HG02678 (cell line): ENCODE measurements around the gene KIF5A.

Experiments
- ATAC-seq: cut with Tn5 transposase; IDR thresholded peaks from one replicate; pipeline ENCODE4 v1.9.1; 2021; ENCODE audit warnings: mild to moderate bottlenecking, moderate library complexity; ENCODE audit not compliant: unreplicated experiment

KIF5A gene

DNA sequence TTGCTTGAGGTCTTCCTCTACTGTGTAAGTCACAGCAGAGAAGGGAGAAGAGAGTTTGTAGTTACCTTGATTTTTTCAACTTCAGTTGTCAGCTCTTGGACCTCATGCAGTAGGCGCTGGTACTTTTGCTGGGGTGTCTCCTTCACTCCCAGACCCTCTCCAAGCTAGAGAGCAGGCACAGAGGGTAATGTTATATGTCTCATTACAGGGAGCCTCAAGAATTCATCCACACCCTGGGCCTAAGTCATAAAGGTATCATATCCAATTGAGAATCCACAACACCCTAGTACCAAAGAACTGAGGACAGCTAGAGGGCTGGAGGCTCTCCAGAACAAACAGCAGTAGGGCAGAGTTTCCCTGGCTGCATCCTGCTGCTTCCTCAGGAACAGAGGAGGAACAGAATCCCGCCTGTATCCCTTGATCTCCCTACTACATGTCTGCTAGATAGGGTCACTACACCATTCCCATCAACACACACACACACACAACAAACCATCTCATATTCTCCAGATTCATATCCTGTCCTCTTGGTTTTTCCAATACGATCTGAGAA, 14.8 kb upstream of the KIF5A start:
- no peak for ATAC-seq

DNA sequence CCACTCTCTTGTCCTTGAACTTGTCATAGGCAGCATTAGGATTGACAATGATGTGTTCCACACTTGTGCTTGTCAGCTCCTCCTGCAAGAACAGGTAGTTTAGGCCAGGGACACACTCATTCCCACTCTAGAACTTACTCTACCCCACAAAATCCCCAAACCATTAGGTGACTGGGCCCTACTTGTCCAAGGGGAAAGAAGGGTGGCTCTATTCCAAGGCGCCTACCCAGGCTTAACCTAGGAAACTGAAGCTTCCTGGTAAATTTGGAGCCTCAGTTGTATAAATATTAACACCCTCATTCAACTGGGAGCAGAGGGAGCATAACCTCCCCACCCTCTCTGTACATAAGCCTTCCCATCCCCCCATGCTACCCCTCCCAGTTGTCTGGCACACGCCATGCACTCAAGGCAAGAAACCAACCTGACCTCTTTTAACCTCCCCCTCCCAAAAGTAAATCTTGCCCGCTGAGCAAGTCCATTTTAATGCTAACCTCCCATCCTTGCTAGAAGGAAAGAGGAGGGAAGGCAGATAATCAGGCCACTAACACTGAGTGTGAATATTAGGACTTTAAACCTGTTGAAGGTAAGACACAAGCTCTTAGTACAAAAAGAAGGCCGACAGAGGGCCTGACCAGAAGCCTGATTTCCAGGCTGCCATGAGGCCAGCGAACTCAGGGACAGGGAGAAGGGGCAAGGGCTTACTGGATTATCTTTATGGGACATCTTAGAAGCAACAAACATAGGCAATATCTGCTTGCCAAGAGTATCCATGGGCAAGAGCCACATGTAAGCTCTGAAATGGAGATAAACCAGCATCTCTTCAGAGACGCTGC, 13.9 kb upstream of the KIF5A start:
- ATAC-seq = no peak

DNA sequence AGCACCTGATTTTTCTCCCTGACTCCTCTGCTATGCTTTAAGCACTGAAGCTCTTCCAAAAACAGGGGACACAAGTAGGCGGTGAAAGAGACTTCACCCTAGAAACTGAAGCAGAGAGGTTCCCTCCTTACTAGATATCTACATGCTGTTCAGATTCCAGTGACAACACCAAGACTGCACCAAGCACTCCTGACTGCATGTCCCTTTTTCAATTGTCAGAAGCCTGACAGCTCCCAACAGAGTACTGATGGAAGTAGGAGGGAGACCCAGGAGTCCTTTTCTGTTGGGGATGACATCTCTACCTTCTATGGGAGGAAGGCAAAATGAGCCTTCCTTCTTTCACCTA, 13.3 kb upstream of the KIF5A start:
- no peak for ATAC-seq

DNA sequence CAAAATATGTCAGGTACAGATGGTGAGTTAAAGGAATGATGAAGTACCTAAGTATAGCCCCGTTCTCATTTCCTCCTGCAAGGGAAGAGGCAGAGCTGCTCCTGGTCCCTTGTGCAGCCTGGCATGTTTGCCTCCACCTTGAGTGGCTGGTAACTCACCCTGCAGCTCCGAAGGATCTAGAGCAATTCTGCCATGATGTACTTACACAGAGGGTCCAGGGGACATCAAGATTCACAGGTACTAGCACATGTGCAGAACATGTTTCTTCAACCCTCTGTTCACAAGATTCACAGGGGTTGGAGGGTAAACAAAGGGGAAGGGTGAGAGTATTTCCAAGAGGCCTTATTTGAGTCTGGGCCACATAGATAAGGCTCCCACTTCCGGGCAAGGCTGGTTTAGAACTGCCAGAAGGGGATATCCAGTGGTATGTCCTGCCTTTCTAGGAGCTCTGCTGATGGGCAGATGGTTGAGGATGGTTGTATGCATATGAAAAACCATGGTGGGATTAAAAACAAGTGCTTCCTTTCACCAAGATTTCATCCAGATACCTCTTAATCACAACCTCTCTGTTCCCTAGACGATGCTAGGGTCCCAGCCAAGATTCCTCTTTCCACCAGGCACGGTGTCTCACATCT, 10.6 kb upstream of the KIF5A start:
- ATAC-seq = no peak

DNA sequence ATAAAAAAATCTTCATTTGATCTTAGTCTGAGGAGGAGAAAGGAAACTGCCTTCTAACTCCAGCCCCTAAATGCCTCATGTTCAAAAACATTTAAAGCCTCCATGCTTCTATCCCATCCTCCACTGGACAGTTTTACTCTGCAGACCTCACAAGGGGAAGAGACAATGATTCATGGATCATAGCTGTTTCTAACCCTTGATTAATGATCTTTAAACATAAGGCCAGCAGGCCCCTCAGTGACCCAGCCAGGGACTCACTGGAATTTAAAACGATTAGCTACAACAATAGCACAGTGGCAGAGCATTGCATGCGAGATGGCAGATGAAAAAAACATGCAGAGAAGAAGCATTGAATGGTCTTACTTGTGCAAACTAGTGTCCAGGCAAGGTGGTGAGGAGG, 8.8 kb upstream of the KIF5A start:
- ATAC-seq = no peak

DNA sequence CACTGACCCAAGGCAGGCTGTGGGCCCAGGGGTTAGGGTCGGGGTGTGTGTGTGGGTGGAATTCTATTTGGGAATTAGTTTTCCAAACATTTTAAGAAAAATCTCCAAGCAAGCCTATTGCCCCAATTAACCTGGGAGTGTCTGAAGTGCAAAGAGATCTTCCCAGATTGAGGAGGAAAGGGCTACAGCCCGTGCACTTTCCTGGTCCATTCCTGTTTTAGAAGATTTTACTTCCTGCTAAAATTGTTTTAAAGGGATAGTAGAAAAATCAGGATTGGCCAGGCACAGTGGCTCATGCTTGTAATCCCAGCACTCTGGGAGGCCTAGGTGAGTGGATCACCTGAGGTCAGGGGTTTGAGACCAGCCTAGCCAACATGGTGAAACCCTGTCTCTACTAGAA, 8.1 kb upstream of the KIF5A start:
- no peak for ATAC-seq

DNA sequence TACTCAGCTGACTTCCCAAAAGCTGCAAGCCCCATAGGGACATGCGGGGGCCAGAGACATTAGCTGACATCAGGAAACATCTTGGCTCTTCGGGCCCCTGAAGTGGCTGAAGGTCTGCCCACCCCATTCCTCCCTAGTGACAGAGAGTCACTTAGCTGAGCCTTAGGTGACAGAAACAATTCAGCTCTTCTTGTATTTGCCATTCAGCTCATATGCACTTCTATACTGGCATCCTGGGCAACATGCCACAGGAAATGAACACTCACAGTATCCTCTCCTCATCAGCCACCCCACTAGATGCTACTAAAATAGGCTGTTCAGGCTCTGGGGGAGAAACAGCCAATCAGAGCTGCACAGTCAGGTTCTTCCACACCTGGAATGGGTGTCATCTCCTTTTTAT, 6.3 kb upstream of the KIF5A start:
- ATAC-seq = no peak

DNA sequence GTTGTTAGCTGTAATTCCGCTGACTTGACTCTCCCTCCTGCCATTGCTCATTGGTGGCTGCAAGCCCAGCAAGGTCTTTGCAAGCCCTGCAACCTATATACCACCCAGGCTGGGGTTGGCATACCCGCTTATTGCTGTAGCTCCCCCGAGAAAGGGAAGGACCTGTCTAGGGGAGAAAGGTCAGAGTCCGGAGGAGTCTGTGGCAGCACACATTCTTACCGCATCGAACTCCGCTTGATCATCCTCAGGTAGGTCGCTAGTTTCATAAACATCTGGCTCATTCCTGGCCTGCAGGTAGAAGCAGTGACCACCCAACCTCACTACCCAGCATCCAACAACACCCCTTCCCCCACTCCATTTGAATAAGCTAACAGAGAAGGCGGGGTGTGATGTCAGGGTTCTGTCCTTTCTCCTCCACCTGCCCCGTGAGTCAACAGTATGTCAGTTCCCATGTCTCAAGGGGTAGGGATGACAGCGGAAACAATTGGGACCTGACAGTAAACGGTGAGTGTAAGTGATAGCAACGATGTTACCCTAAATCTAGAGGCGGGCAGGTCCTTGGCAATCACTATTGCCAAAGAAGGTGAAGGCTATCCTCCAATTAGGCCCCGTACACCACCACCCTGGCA, 3.9 kb upstream of the KIF5A start:
- no peak for ATAC-seq

DNA sequence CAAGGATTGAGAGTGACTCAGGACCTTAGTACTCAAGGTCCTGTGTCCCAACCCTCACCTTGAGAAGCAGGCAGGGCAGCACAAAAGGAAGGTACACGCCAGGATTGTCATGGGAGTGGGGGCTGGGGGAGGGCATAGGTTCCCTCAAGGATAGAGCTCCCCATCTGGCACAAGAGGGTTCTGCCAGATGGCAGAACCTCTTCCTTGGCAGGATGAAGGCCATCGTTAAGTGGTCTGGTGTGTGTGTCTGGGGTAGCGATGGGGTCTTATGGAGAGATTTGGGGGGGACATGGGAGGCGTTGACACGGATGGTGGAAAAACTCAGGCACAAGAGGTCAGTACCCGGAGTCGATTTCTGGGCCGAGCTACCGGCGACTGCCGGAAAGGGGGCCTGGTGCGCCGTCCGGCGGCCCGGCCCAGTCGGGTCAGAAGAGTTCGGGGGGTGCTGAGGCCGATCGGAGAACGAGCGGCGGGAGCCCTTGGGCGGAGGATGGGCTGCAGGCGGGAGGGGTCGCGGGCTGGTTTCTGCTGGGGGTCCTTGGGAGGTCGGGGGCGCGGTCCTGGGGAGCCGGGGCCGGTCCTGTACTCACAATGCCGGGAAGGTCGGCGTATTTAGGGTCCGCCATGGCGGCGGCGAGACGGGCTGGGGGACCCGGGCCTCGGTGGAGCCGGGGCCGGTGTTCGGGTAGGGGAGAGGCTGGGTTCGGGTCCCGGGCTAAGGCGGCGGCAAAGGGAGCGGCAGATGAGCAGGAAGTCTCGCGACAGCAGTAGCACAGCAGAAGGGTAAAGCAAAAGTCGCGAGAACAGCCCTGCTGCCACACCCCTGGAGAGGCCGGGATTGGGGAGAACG, 3.2 kb upstream of the KIF5A start, which contains the start of gene DCTN2:
Gene DCTN2, minus strand, starts transcription at position 755 of the 850 bp plus-strand sequence. Its CDS starts 129 bp downstream, at position 626.
- peak; percentile 98 for ATAC-seq

DNA sequence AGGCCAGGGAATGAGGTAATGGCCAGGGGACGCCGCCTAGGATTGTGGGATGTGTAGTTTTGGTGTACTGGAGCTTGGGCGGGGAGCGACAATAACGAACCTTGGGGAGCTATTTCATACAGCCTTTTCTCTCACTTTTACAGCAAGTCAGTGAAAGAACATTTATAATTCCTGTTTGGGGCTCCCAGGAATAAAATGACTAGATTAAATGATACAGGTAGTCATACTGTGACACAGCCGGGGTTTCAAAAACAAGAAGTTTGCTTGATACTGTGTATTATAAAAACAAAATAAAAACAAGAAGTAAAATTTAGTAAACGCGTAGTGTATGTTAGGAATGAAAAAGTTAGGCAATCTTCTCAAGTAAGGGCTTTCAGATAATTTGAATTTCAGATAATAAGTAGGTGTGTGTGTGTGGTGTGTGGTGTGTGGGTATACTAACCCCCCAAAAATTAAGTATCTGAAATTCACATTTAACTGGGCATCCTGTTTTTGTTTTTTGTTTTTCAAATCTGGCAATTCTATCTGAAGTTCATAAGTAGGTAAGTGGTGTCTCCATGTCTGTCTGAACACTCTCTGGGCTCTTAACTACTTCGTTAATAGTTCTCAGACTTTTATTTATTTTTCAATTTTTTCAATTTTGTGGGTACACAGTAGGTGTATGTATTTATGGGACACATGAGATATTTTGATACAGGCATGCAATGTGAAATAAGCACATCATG, 2.4 kb upstream of the KIF5A start:
- no peak for ATAC-seq

DNA sequence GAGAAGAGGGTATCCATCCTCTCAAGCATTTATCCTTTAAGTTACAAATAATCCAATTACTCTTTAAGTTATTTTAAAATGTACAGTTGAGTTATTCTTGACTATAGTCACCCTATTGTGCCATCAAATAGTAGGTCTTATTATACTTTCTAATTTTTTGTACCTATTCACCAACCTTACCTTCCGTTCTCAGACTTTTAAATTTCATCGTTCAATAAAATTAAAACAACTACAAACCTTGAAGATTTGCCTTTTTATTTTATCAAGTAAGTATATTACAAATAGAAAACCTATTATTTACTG, 1.9 kb upstream of the KIF5A start:
- ATAC-seq = no peak

DNA sequence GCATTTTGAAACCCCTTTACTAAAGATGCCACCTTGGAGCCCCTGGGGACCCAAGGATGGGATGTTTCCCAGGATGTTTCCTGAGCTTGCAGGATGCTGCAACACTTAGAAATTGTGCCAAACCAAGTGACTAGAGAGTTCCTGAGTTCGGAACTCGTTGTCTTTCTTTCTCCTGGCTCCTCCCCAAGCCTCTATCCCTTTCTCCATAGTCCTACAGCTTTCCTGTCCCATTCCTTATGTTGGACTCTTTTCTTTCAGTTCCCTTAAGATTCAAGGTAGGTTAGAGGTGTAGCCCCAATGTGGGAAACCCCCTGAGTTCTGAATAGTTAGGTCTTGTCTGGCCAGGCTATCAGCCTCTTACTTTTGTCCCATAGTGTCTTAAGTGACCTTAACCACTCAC, 1.4 kb upstream of the KIF5A start:
- ATAC-seq = no peak

DNA sequence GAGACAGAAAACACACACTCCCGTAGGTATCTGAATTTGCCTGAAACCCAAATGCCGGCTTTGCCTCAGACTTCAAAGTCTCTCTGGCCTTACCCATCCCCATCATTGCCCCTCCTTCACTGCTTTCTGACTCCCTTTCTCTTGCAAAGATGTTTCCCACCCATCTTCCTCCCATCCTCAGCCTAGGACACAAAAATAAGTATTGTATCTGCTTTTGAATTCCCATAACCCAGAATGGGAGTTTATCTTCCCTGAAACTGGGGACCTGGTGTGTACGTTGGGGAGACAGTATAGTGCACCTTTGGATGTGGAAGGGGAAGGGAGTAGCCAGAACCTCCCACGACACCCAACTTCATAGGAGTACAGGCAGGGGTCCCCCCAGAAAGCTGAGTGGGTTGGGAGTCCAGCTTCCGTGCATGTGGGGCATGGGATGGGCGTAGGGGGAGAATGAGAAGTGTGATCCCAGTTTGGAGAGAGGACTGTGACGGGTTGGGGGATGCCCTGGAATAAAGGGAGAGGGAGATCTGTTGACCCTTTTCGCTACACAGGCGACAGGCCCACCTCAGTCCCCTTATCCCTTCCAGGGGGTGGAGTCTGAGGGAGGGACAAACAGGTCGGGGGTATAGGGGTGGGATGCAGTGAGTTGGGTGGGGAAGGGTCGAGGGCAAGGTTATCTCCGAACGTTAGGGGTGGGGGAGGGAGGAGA, 488 bp upstream of the KIF5A start:
- ATAC-seq = no peak

DNA sequence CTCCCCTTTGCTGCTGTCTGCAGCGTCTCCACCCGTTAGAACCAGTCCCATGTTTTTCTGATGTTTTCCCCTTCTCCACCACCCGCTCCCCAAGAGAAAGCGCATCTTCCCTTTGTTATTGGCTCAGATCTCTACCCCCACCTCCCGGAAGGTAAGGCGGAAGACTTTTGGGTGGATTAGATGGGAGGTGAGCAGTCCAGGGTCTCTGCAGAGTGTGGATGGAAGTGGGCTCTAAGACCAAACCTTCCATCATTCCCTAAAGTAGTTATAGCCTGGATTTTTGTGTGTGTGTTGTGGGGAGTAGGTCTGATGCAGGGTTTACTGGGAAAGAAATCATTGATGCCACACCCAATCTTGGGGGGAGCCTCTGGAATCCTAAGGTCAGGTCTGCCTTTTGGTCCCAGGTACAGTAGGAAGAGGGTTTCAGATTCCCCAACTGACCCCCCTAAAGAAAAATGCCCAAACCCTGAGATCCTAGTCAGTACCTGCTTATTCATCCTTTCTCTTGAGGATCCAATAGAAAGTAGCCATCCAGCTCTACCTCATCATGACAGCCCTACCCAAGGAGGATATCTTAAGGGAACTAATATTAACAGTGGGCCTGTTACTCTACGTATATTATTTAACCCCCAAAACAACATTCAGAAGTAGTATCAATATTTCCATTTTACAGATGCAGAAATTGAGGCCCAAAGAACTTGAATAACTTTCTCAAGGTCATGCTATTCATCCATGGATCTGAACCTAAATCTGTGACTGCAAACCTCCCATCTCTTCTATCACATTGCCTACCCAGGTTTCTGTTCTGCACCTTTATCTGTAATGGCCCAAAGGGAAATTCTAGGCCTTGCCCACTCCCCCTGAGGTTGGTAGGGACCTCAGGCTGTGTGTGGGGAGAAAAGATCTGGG, 1.1 kb downstream of the KIF5A start:
- no peak for ATAC-seq

DNA sequence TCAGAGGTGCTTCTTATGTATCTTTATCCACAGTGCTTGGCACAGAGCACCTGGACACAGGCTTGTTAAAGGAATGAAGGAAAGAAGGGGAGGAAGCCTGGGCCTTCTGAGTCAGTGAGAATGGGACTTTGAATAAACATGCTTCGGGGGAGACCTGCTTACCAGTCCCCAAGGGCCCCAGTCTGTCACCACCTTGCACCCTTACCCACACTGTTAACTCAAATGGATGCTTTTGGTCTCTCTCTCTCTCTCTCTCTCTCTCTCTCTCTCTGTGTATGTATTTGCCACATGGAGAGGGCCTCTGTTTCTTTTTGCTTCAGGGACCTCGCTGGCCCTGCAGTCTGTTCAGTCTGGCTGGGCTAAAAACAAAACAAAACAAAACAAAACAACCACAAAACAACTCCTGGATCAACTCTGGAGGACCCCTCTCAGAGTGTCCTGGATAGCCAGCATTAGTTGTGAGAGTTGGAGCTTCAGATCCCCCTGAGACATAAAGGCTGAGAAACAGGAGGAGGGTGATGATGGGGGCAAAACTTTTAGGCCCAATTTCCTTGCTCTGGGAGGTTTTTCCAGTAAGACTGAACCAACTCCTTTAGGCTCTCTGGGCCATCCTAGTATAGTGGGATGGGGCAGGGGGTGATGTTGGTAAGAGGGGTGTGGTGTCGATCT, 1.9 kb downstream of the KIF5A start:
- ATAC-seq = no peak

DNA sequence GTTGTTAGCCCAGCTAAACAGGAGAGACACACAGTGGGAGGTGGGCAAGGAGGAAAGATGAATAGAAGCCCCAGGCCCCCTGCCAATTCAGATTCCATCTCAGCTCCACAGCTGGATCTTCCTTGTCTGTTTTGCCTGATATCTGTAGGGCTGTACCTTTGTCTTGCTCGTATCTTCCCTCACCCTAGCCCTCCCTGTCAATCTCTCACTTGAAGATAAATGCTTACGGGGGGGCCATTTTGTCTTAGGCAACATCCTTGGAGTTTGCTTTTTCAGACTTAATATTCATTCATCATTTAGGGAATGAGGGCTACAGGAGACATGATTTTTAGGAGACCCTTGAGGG, 2.4 kb downstream of the KIF5A start:
- no peak for ATAC-seq

DNA sequence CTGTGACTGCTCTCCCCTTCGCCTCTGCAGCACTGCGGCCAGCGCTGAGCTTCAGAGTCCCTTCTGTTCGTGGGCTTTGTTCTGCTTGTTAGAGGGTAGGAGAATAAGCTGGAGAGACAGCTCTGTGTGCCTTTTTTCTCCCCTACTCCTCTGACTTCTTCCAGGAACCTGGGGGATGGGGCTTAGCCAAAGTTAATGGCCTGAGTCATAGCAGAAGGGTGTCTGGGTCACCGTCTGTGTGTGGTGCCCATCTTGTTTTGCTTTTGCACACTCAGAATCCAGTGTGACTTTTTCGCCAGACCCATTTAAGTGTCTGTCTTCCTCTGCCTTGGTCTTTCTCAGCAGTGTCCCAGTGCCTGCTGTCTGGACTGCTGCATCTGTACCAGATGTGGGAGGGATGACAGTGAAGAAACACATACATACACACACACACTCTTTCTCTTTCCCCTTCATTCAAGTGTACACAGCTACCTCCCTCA, 3.0 kb downstream of the KIF5A start:
- no peak for ATAC-seq
